H1 (cell line): ENCODE results near the gene TMEM134. TPM values are rescaled to one million over a fixed set of nuclear protein-coding genes. Genes with fewer than 3 reads are reported as not detected.

ENCODE experiments used
- BACH1 ChIP-seq: IDR thresholded peaks from 2 replicates; pipeline ENCODE4 v1.6.1; 2012; ENCODE audit warnings: low read length, improper control_type of control experiment
- CTBP2 ChIP-seq: IDR thresholded peaks from 2 replicates; pipeline ENCODE4 v1.7.0; 2011; ENCODE audit warnings: borderline replicate concordance, mild to moderate bottlenecking, moderate library complexity, mixed read lengths, low read length; ENCODE audit not compliant: insufficient read depth, insufficient read length
- EZH2 ChIP-seq: fragments of 200-600 bp; sonication (generic); IDR thresholded peaks from 2 replicates; pipeline ENCODE4 v1.7.1; 2012; ENCODE audit warnings: low read depth, mild to moderate bottlenecking, moderate library complexity, low read length, inconsistent platforms; ENCODE audit not compliant: severe bottlenecking
- GTF2F1 ChIP-seq: IDR thresholded peaks from 2 replicates; pipeline ENCODE4 v1.6.1; 2012; ENCODE audit warnings: low read depth, low read length, improper control_type of control experiment, borderline replicate concordance
- KDM4A ChIP-seq: IDR thresholded peaks from one replicate; pipeline ENCODE4 v1.7.1; 2012; ENCODE audit warnings: low read depth, mild to moderate bottlenecking, moderate library complexity, low read length, inconsistent platforms; ENCODE audit not compliant: severe bottlenecking
- KDM5A ChIP-seq: fragments of 200-600 bp; IDR thresholded peaks from 2 replicates; pipeline ENCODE4 v1.7.1; 2012; ENCODE audit warnings: mild to moderate bottlenecking, low read length, inconsistent platforms, mixed read lengths
- SIRT6 ChIP-seq: IDR thresholded peaks from one replicate; pipeline ENCODE4 v1.7.1; 2012; ENCODE audit warnings: low read length, inconsistent platforms
- SIX5 ChIP-seq: IDR thresholded peaks from 2 replicates; pipeline ENCODE4 v1.6.1; 2011; ENCODE audit warnings: mild to moderate bottlenecking, low read depth, low read length
- ZNF274 ChIP-seq: IDR thresholded peaks from 2 replicates; pipeline ENCODE4 v1.7.0; 2012; ENCODE audit warnings: low read length, borderline replicate concordance; ENCODE audit errors: extremely low read depth
- polyA plus RNA-seq, 7 experiments: library from polyadenylated mRNA; depleted of rRNA in 3 of 7; stranded (reverse) in 5 of 7; unstranded in 2 of 7; fragments of >200 nt in 5 of 7; fragments of 200-250 nt in 2 of 7; gene quantifications; 1 replicate in 5 of 7; 2 replicates in 1 of 7; 4 replicates in 1 of 7; pipeline versions ENCODE4 v1.2.1 to v1.2.3, GENCODE V29; 2011 to 2013; ENCODE audit warnings: missing spikeins in 2 of 7, mixed read lengths in 2 of 7
- total RNA-seq: library from RNA; stranded (reverse); fragmentation: NEBNext Ultra II Directional; extraction: Animal tissue kit (Norgen Biotek cat#: 25700); gene quantifications from 2 replicates; pipeline ENCODE4 v1.2.1, GENCODE V29; 2021
- TF ChIP-seq, protein P1 (sequence below): fragments of 300-600 bp; sonication (generic); IDR thresholded peaks from 2 replicates; pipeline ENCODE4 v1.7.1; 2012; ENCODE audit warnings: low read length, moderate library complexity, mild to moderate bottlenecking, inconsistent platforms; ENCODE audit not compliant: insufficient replicate concordance

TMEM134 gene
- total and polyA plus RNA-seq, 2 of the 8 experiments (the other 6 are each of a cell fraction or from before 2014, with no cell fraction given), result 32.4 to 229 TPM

DNA sequence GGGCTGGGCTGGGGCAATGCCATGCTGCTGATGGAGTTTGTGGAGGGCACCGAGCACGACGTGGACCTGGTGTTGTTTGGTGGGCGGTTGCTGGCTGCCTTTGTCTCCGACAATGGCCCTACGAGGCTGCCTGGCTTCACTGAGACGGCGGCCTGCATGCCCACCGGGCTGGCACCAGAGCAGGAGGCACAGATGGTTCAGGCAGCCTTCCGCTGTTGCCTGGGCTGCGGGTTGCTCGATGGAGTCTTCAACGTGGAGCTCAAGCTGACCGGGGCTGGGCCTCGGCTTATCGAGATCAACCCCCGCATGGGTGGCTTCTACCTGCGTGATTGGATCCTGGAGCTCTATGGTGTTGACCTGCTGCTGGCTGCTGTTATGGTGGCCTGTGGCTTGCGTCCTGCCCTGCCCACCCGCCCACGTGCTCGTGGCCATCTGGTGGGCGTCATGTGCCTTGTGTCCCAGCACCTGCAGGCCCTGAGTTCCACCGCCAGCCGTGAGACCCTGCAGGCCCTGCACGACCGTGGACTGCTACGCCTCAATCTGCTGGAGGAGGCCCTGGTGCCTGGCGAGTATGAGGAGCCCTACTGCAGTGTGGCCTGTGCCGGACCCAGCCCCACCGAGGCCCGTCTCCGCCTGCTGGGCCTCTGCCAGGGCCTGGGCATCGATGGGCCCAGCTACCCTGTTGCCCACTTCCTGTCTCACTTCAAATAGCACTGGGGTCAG lies 45.0 kb downstream of the TMEM134 start (continued):
- TF ChIP-seq, protein P1, sequence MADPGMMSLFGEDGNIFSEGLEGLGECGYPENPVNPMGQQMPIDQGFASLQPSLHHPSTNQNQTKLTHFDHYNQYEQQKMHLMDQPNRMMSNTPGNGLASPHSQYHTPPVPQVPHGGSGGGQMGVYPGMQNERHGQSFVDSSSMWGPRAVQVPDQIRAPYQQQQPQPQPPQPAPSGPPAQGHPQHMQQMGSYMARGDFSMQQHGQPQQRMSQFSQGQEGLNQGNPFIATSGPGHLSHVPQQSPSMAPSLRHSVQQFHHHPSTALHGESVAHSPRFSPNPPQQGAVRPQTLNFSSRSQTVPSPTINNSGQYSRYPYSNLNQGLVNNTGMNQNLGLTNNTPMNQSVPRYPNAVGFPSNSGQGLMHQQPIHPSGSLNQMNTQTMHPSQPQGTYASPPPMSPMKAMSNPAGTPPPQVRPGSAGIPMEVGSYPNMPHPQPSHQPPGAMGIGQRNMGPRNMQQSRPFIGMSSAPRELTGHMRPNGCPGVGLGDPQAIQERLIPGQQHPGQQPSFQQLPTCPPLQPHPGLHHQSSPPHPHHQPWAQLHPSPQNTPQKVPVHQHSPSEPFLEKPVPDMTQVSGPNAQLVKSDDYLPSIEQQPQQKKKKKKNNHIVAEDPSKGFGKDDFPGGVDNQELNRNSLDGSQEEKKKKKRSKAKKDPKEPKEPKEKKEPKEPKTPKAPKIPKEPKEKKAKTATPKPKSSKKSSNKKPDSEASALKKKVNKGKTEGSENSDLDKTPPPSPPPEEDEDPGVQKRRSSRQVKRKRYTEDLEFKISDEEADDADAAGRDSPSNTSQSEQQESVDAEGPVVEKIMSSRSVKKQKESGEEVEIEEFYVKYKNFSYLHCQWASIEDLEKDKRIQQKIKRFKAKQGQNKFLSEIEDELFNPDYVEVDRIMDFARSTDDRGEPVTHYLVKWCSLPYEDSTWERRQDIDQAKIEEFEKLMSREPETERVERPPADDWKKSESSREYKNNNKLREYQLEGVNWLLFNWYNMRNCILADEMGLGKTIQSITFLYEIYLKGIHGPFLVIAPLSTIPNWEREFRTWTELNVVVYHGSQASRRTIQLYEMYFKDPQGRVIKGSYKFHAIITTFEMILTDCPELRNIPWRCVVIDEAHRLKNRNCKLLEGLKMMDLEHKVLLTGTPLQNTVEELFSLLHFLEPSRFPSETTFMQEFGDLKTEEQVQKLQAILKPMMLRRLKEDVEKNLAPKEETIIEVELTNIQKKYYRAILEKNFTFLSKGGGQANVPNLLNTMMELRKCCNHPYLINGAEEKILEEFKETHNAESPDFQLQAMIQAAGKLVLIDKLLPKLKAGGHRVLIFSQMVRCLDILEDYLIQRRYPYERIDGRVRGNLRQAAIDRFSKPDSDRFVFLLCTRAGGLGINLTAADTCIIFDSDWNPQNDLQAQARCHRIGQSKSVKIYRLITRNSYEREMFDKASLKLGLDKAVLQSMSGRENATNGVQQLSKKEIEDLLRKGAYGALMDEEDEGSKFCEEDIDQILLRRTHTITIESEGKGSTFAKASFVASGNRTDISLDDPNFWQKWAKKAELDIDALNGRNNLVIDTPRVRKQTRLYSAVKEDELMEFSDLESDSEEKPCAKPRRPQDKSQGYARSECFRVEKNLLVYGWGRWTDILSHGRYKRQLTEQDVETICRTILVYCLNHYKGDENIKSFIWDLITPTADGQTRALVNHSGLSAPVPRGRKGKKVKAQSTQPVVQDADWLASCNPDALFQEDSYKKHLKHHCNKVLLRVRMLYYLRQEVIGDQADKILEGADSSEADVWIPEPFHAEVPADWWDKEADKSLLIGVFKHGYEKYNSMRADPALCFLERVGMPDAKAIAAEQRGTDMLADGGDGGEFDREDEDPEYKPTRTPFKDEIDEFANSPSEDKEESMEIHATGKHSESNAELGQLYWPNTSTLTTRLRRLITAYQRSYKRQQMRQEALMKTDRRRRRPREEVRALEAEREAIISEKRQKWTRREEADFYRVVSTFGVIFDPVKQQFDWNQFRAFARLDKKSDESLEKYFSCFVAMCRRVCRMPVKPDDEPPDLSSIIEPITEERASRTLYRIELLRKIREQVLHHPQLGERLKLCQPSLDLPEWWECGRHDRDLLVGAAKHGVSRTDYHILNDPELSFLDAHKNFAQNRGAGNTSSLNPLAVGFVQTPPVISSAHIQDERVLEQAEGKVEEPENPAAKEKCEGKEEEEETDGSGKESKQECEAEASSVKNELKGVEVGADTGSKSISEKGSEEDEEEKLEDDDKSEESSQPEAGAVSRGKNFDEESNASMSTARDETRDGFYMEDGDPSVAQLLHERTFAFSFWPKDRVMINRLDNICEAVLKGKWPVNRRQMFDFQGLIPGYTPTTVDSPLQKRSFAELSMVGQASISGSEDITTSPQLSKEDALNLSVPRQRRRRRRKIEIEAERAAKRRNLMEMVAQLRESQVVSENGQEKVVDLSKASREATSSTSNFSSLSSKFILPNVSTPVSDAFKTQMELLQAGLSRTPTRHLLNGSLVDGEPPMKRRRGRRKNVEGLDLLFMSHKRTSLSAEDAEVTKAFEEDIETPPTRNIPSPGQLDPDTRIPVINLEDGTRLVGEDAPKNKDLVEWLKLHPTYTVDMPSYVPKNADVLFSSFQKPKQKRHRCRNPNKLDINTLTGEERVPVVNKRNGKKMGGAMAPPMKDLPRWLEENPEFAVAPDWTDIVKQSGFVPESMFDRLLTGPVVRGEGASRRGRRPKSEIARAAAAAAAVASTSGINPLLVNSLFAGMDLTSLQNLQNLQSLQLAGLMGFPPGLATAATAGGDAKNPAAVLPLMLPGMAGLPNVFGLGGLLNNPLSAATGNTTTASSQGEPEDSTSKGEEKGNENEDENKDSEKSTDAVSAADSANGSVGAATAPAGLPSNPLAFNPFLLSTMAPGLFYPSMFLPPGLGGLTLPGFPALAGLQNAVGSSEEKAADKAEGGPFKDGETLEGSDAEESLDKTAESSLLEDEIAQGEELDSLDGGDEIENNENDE, result no peak
- TF ChIP-seq EZH2 (no peak), KDM4A (no peak), ZNF274 (no peak), CTBP2 (no peak), SIX5 (no peak), GTF2F1 (no peak), BACH1 (no peak), SIRT6 (no peak), KDM5A (no peak)
